Body of pancreas (tissue), 4 donors: ENCODE results near the gene EXOC2.

Experiments used
- CTCF ChIP-seq, 7 experiments: fragments of 450-650 bp in 4 of 7; fragments of 200-600 bp in 3 of 7; sonication (generic) in 3 of 7; IDR thresholded peaks; one replicate each; pipeline ENCODE4 v1.5.1; 2016 to 2019; ENCODE audit warnings: antibody characterized with exemption in 7 of 7
- POLR2A ChIP-seq, 3 donors: fragments of 450-650 bp; IDR thresholded peaks; one replicate each; pipeline ENCODE4 v1.6.1; 2016; ENCODE audit warnings: antibody characterized with exemption in 3 of 3, mild to moderate bottlenecking in 2 of 3

- TF ChIP-seq CTCF (IDR thresholded peaks at IDR 0.05) (no peak), POLR2A (IDR thresholded peaks at IDR 0.05) (no peak)
Observed at GRCh38 chr6:722608-723007, 29.7 kb upstream of the EXOC2 start.
